Left renal pelvis (tissue), 4 donors: ENCODE data around the gene UBIAD1. TPM values are rescaled to one million over a fixed set of nuclear protein-coding genes. Genes with fewer than 3 reads are reported as not detected.

Source experiments
- DNase-seq, 4 donors: peaks; one replicate each; pipeline ENCODE4 v3.0.0-alpha.2; 2013; ENCODE audit warnings: low read depth in 4 of 4, low spot score in 3 of 4
- polyA plus RNA-seq, 4 donors: library from polyadenylated mRNA; unstranded; fragments of 120-200 nt; gene quantifications; one replicate each; pipeline ENCODE4 v1.2.1, GENCODE V29; 2013; ENCODE audit not compliant: insufficient read length in 4 of 4

UBIAD1 gene
- polyA plus RNA-seq, 4 donors, result 13.0 to 17.2 (median 15.5) TPM

DNA sequence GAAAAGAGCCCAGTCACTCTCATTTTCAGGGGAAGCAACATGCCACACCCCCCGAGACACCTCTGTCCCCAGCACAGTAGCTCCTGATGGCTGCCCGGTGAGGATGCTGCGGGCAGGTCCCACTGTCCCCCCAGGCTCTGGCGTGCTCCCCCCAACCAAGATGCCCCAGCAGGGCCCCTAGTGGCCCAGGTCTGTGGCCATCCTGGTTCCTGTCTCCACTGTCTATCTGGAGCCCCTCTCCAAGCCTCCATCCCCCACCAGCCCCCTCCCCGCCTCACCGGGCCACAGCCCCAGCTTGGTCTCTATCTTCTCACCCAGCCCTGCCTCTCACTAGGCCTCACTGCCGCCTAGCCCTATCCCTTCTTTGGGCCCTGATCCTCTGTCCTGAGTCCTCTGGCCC is 61.8 kb downstream of the UBIAD1 start:
- DNase-seq, result no peak

DNA sequence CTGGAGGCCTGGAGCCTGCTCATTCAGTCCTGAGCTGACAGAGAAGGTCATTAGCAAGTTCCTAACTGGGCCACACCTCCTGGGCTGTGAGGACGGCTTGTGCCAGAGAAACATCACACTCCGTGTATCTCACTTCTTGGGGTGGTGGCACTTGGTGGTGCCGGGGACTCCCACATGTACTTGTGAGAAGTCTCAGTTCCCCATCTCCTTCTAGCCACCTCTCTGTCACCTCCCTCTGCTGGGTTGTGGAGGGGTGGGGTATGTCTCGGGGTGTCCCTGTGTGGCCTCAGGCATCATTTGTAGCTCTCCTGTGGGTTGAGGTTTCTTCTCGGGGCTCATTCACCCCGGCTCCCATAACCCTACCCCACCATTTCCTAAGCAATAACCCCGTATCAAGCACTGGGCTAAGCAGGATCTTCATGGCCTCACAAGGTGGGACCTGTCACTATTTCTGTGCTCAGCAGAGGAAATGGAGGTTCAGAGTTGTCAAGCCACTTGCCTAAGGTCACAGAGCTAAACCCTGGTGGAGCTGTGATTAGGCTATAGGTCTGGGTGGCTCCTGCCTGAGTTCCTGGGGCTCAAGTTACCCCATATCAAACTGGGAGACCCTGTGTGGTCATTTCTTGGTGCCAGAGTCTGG is 62.5 kb downstream of the UBIAD1 start:
- no peak for DNase-seq

DNA sequence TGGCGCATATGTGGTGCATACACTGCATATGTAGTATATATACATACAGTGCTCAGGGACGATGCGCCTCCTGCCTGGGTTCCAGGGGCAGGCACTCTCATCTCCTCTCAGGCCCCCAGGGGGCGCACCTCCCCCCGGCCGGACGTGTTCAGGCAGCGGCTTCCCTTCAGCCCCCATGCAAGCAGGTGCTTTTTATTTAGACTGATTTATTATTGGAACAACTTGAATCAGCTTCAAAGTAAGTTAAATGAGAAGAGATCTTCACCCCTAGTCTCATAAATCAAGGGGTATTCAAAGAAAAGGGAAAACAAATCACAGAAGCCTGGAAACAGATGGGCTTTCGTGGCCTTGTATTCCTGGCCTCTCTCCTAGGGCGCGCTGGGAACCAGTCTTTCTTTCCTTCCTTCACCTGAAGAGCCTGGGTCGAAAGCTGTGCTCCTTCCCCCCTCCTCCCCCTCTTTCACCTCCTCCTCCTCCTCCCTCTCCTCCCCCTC is 64.6 kb downstream of the UBIAD1 start:
- no peak for DNase-seq

Other genes with a start within 250 kb of the UBIAD1 start
- gene MASP2, start 226.0 kb upstream of the UBIAD1 start, polyA plus RNA-seq, result 10 to 100 TPM in 1 of 4 donors, 1 to 10 TPM in 3; 3.6 to 10.0 (median 3.9) TPM
- 10 to 100 TPM; 42.0 to 56.6 (median 48.4) TPM for gene SRM, start 213.2 kb upstream of the UBIAD1 start, polyA plus RNA-seq
- gene EXOSC10, start 173.3 kb upstream of the UBIAD1 start, polyA plus RNA-seq, result 100 to 1,000 TPM in 1 of 4 donors, 10 to 100 TPM in 3; 70.6 to 102 (median 87.0) TPM
- gene ANGPTL7, start 83.8 kb upstream of the UBIAD1 start, polyA plus RNA-seq, result 1 to 10 TPM in 1 of 4 donors, under 1 TPM in 2, not detected in 1; 0.09 to 1.2 (median 0.10) TPM
- 10 to 100 TPM; 27.5 to 45.6 (median 40.9) TPM for gene MTOR, start 10.6 kb upstream of the UBIAD1 start, polyA plus RNA-seq
- gene DISP3, start 206.0 kb downstream of the UBIAD1 start, polyA plus RNA-seq, result 1 to 10 TPM in 3 of 4 donors, under 1 TPM in 1; 0.81 to 2.1 (median 1.4) TPM